Osteoblast (primary cell): ENCODE measurements around the gene MRPS24. TPM values are rescaled to one million over a fixed set of nuclear protein-coding genes. Genes with fewer than 3 reads are reported as not detected.

Experiments
- DNase-seq: peaks from one replicate; pipeline ENCODE4 v3.0.0; 2011; ENCODE audit warnings: low spot score, mixed read lengths; ENCODE audit not compliant: insufficient read length; ENCODE audit errors: missing footprints
- H2AFZ ChIP-seq: 2 replicates; pipeline ENCODE4 v1.6.0; 2011; ENCODE audit warnings: mild to moderate bottlenecking, low read length
- H3K27ac ChIP-seq: 2 replicates; pipeline ENCODE4 v1.5.1; 2011; ENCODE audit warnings: mild to moderate bottlenecking, low read depth, low read length, moderate library complexity
- H3K27me3 ChIP-seq: 2 replicates; pipeline ENCODE4 v1.6.0; 2012; ENCODE audit warnings: mild to moderate bottlenecking, control low read depth, inconsistent platforms, low read length, moderate library complexity; ENCODE audit not compliant: insufficient read depth
- H3K36me3 ChIP-seq: 2 replicates; pipeline ENCODE4 v1.5.1; 2011; ENCODE audit warnings: mild to moderate bottlenecking, low read length, control low read depth, moderate library complexity; ENCODE audit not compliant: insufficient read depth
- H3K4me1 ChIP-seq: 2 replicates; pipeline ENCODE4 v1.5.1; 2011; ENCODE audit warnings: mild to moderate bottlenecking, low read length, control low read depth, moderate library complexity; ENCODE audit not compliant: insufficient read depth
- H3K4me2 ChIP-seq: 2 replicates; pipeline ENCODE4 v1.6.0; 2011; ENCODE audit warnings: mild to moderate bottlenecking, low read length; ENCODE audit not compliant: insufficient read depth
- H3K4me3 ChIP-seq: fragments of 200-600 bp; sonication (generic); 3 replicates; pipeline ENCODE4 v1.5.1; 2012; ENCODE audit warnings: mild to moderate bottlenecking, low read length, inconsistent platforms; ENCODE audit not compliant: insufficient read depth
- H3K79me2 ChIP-seq: 2 replicates; pipeline ENCODE4 v1.6.0; 2012; ENCODE audit warnings: mild to moderate bottlenecking, low read length, control low read depth, inconsistent platforms; ENCODE audit not compliant: insufficient read depth
- H3K9me3 ChIP-seq: 2 replicates; pipeline ENCODE4 v1.5.1; 2011; ENCODE audit warnings: low read depth, low read length, control low read depth
- H4K20me1 ChIP-seq: 2 replicates; pipeline ENCODE4 v1.6.0; 2012; ENCODE audit warnings: mild to moderate bottlenecking, low read length, control low read depth; ENCODE audit not compliant: insufficient read depth
- total RNA-seq: library from RNA; depleted of rRNA; stranded (reverse); fragments of >200 nt; gene quantifications from 2 replicates; pipeline ENCODE4 v1.2.3, GENCODE V29; 2012
- TF ChIP-seq, protein P1 (sequence below): IDR thresholded peaks from 2 replicates; pipeline ENCODE4 v1.5.1; 2011; ENCODE audit warnings: mild to moderate bottlenecking, low read depth, low read length, moderate library complexity; ENCODE audit errors: extremely low read depth

Gene MRPS24
- total RNA-seq, 1 donor = 93.7 TPM

DNA sequence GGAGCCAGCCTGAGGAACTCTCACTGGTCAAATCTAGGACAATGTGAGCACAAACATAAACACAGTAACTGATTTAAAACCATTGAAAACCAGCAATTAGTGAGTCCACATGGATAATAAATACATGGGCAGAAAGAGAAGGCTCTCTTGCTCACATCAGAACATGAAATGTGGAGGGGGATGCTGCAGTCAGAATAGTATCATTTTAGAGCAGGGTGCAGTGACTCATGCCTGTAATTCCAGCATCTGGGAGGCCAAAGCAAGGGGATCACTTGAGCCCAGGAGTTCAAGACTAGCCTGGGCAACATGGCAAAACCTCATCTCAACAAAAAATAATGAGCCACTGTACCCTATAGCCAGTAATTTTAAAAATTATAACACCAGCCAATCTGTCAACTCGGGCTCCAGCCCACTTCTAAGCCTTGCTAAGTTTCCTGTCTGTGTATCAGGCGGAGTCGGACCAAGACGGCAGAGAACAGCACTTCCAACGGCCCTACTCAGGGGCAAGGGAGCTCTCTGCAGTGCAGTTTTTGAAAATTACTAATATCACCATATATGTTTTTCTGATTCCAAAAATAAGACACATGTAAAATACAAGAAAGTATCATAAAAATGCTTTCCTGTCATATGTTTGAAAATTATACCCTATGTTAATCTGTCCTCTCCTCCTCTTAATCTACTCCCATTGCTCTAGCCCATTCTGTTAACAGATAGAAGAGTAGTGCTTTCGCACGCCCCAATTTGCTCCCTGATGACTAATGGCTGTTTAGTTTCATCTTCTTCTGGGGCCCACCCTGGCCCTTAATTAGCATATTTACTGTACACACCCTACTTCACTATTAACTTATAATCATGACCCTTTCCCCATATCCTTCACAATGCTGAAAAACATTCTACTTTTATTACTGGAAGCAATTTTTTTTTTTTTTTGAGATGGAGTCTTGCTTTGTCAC lies 20.0 kb upstream of the MRPS24 start:
- Histone ChIP-seq H3K4me1 (peaks cover 11% of the 10 kb centered on the region), H3K27ac (peak overlapping the region; percentile 10), H3K36me3 (peaks cover 28% of the 10 kb centered on the region), H3K4me2 (no peak overlapping the region), H2AFZ (no peak overlapping the region), H3K79me2 (peaks cover 88% of the 10 kb centered on the region), H4K20me1 (peaks cover 37% of the 10 kb centered on the region), H3K9me3 (no peaks in the 10 kb centered on the region), H3K4me3 (no peak overlapping the region), H3K27me3 (no peaks in the 10 kb centered on the region)
- no peak for DNase-seq
- TF ChIP-seq, protein P1, sequence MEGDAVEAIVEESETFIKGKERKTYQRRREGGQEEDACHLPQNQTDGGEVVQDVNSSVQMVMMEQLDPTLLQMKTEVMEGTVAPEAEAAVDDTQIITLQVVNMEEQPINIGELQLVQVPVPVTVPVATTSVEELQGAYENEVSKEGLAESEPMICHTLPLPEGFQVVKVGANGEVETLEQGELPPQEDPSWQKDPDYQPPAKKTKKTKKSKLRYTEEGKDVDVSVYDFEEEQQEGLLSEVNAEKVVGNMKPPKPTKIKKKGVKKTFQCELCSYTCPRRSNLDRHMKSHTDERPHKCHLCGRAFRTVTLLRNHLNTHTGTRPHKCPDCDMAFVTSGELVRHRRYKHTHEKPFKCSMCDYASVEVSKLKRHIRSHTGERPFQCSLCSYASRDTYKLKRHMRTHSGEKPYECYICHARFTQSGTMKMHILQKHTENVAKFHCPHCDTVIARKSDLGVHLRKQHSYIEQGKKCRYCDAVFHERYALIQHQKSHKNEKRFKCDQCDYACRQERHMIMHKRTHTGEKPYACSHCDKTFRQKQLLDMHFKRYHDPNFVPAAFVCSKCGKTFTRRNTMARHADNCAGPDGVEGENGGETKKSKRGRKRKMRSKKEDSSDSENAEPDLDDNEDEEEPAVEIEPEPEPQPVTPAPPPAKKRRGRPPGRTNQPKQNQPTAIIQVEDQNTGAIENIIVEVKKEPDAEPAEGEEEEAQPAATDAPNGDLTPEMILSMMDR = no peak

DNA sequence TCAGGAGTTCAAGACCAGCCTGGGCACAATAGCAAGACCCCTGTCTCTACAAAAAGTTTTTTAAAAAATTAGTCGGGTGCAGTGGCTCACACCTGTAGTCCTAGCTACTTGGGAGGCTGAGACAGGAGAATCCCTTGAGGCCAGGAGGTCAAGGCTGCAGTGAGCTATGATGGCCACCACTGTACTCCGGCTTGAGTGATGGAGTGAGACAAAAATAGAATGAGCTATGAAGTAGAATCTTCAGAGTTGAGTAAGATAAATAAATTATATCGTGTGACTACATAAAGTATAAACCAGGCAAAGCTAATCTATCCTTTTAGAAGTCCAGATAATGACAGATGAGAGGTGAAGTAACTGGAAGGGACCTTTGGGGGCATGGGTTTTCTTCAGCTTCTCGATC lies 15.3 kb upstream of the MRPS24 start:
- Histone ChIP-seq H3K36me3 (peaks cover 52% of the 10 kb centered on the region), H3K27ac (peak overlapping the region; percentile 13)

DNA sequence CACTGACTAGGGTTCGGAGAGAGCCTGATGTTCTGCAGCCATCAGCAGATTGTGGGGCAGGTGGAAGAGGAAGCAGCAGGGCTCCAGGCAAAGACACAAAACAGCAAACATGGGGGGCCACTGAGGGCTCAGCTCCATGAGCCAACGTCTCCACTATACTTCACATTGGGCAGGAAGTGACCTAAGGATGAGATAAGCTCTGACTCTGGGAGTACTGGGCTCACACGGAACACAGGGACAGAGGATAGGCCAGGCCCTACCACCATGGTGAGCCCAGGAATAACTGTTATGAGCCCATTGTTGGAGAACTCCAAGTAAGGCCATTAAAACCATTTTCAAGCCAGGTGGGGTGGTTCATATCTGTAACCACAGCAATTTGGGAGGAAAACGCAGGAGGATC lies 14.9 kb upstream of the MRPS24 start:
- TF ChIP-seq, protein P1 = no peak
- H3K27me3 ChIP-seq = no peaks in the 10 kb centered on the region
- peaks cover 52% of the 10 kb centered on the region for H3K36me3 ChIP-seq
- H4K20me1 ChIP-seq = peaks cover 8% of the 10 kb centered on the region
- no peaks in the 10 kb centered on the region for H3K9me3 ChIP-seq
- H3K4me1 ChIP-seq = peaks cover 37% of the 10 kb centered on the region
- peak overlapping the region; percentile 13 for H3K27ac ChIP-seq
- H3K4me3 ChIP-seq = no peak overlapping the region
- no peak overlapping the region for H2AFZ ChIP-seq
- DNase-seq = no peak
- no peak overlapping the region for H3K4me2 ChIP-seq
- H3K79me2 ChIP-seq = peaks cover 50% of the 10 kb centered on the region

More for the DNA sequence above, 15.3 kb upstream of the MRPS24 start:
- no peak overlapping the region for H3K4me2 ChIP-seq
- no peak overlapping the region for H3K4me3 ChIP-seq
- TF ChIP-seq, protein P1 = no peak
- DNase-seq = no peak
- H2AFZ ChIP-seq = no peak overlapping the region
- peaks cover 54% of the 10 kb centered on the region for H3K79me2 ChIP-seq
- H3K4me1 ChIP-seq = peaks cover 37% of the 10 kb centered on the region
- peaks cover 10% of the 10 kb centered on the region for H4K20me1 ChIP-seq
- H3K9me3 ChIP-seq = no peaks in the 10 kb centered on the region
- no peaks in the 10 kb centered on the region for H3K27me3 ChIP-seq

DNA sequence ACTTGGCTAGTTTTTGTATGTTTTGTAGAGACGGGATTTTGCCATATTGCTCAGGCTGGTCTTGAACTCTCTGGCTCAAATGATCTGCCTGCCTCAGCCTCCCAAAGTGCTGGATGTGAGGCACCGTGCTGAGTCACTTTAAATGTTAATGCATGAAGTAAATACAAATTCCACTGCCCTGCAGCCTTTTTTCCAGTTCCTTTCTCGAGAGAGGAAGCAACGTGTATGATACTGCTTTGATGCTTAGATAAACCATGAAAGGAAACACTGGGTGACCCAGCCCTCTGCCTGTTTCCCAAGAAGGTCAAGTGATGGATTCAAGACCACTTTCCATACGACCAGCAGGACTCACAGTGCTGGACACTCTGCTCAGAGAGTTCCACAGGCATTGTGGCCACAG lies 11.3 kb upstream of the MRPS24 start:
- DNase-seq = no peak
- Histone ChIP-seq H3K27me3 (no peaks in the 10 kb centered on the region), H3K4me3 (no peak overlapping the region), H3K79me2 (peaks cover 53% of the 10 kb centered on the region), H3K27ac (peak overlapping the region; percentile 94), H4K20me1 (peaks cover 11% of the 10 kb centered on the region), H3K36me3 (peaks cover 71% of the 10 kb centered on the region), H3K4me1 (peaks cover 42% of the 10 kb centered on the region), H2AFZ (no peak overlapping the region), H3K9me3 (no peaks in the 10 kb centered on the region), H3K4me2 (no peak overlapping the region)
- TF ChIP-seq, protein P1 = no peak
